K562 (cell line): ENCODE data around the gene PRDX1.

Experiments
- ARNT ChIP-seq, 2 experiments: fragments of 450-650 bp; IDR thresholded peaks; 2 replicates each; pipeline ENCODE4 v1.6.1; 2016; ENCODE audit warnings: mild to moderate bottlenecking in 1 of 2
- EHMT2 ChIP-seq: fragments of 450-650 bp; IDR thresholded peaks from 2 replicates; pipeline ENCODE4 v1.6.1; 2018; ENCODE audit warnings: antibody characterized with exemption
- HEY1 ChIP-seq: fragments of 250-450 bp; sonication (Bioruptor Pico); IDR thresholded peaks from 2 replicates; pipeline ENCODE4 v1.5.0; 2020; ENCODE audit warnings: mild to moderate bottlenecking, moderate library complexity, borderline replicate concordance
- TFAM ChIP-seq: fragments of 250-450 bp; sonication (Bioruptor Pico); conservative IDR thresholded peaks from 2 replicates; pipeline ENCODE4 v1.5.0; 2021; ENCODE audit warnings: mild to moderate bottlenecking, moderate library complexity

- TF ChIP-seq HEY1 (CRISPR knock-in tag) (no peak), EHMT2 (no peak), ARNT (IDR thresholded peaks at IDR 0.05) (0 out of 4 replicates have a peak, but pooled peaks of 1 of the 2 experiments have one; percentile 42), TFAM (CRISPR knock-in tag) (no peak)
Observed at GRCh38 chr1:45492691-45493090, 29.0 kb downstream of the PRDX1 start.
